SH-SY5Y (cell line): ENCODE measurements around the gene KMT2B.

ENCODE experiments used
- GATA2 ChIP-seq: IDR thresholded peaks from 2 replicates; pipeline ENCODE4 v1.6.1; 2011; ENCODE audit warnings: mild to moderate bottlenecking, low read depth, low read length
- GATA3 ChIP-seq: IDR thresholded peaks from 2 replicates; pipeline ENCODE4 v1.6.1; 2011; ENCODE audit warnings: low read depth, mild to moderate bottlenecking, low read length, moderate library complexity

DNA sequence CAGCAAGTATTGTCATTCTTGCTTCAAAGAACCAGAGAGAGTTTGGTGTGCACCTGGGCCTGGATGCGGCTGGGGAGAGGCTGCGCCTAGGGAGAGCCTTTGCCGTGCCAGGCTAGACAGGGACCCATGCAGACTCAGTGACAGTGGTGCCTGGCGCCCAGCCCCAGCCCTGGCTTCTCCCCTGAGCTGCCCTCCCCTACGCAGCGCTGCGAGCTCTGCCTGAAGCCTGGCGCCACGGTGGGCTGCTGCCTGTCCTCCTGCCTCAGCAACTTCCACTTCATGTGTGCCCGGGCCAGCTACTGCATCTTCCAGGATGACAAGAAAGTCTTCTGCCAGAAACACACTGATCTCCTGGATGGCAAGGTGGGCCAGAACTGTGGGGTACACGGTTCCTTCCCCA is 12.0 kb downstream of the KMT2B start:
- TF ChIP-seq GATA3 (no peak), GATA2 (no peak)
